ENCODE measurements around the gene ZNF580. TPM values are rescaled to one million over a fixed set of nuclear protein-coding genes. Genes with fewer than 3 reads are reported as not detected.

Gene ZNF580
- total and polyA plus RNA-seq, 2 of the 13 experiments (the other 11 are each of a cell fraction or from before 2014, with no cell fraction given) = 4.4 to 6.0 TPM

DNA sequence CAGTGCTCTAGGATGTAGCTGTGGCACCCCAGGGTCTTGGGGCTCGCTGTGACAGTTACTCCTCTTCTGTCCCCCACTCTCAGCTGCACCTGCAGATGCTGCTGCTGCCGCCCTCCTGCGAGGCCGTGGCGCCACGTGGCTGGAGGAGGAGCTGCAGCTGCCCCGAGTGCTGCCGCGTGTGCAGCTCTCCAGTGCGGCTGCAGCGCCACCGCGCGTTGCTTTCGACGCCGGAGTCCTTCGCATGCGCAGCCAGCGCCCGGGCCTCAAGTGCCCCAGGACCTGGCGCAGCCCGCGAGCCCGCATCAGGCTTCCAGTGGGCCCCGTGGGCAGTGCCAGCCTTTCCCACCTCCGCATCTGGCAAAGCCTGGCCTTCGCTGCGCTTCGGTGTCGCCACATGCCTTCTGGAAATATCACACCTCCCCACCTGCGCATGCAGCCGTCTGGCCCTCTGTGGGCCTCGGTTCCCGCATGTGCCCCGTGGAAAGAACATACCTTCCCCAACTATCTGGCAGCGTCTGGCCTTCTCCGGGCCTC is 692 bp upstream of the ZNF580 start (continued):
- TF ChIP-seq, protein P1, sequence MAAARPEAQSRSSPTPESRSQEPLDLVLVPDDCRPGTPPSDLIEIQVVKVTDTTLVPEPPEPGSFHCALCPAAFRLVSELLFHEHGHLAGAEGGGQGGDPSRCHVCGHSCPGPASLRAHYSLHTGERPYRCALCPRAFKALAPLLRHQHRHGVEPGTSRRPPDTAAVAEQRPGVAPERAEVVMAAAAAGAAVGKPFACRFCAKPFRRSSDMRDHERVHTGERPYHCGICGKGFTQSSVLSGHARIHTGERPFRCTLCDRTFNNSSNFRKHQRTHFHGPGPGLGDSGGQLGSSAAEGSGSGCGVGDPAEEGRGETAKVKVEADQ (CRISPR knock-in tag; IDR thresholded peaks at IDR 0.05; ENCODE audit: borderline replicate concordance) = no peak
- 0 out of 2 replicates have a peak, but pooled peaks have one; percentile 61 for TF ChIP-seq ZNF235 (CRISPR knock-in tag; IDR thresholded peaks at IDR 0.05; ENCODE audit: borderline replicate concordance)
- TF ChIP-seq HDAC6 (IDR thresholded peaks at IDR 0.05; ENCODE audit: low read depth, low read length) = no peak
- TF ChIP-seq SNAPC2 (CRISPR knock-in tag; IDR thresholded peaks at IDR 0.05) = peak; percentile 1; the same call in 1 of the 2 replicates
- 0 out of 2 replicates have a peak, but pooled peaks have one; percentile 31 for TF ChIP-seq KDM3A (CRISPR knock-in tag; IDR thresholded peaks at IDR 0.05; ENCODE audit: low read depth)
- peak; percentile 64; the same call in 1 of the 2 replicates for TF ChIP-seq NFKB2 (CRISPR knock-in tag; IDR thresholded peaks at IDR 0.05; ENCODE audit: borderline replicate concordance)
- TF ChIP-seq, protein P2, sequence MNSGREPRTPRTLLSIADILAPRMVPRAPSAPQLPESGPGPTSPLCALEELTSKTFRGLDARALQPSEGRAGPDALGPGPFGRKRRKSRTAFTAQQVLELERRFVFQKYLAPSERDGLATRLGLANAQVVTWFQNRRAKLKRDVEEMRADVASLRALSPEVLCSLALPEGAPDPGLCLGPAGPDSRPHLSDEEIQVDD (CRISPR knock-in tag; IDR thresholded peaks at IDR 0.05; ENCODE audit: borderline replicate concordance) = peak; percentile 38; the same call in 1 of the 2 replicates
- TF ChIP-seq ZC3H13 (CRISPR knock-in tag; IDR thresholded peaks at IDR 0.05) = no peak
- no peak for TF ChIP-seq ZSCAN22 (CRISPR knock-in tag; IDR thresholded peaks at IDR 0.05)
- TF ChIP-seq ZNF510 (CRISPR knock-in tag; IDR thresholded peaks at IDR 0.05; ENCODE audit: low read depth) = no peak
- no peak for TF ChIP-seq GPN1 (CRISPR knock-in tag; IDR thresholded peaks at IDR 0.05; ENCODE audit: borderline replicate concordance)
- TF ChIP-seq ZNF205 (CRISPR knock-in tag; IDR thresholded peaks at IDR 0.05) = no peak
- 0 out of 2 replicates have a peak, but pooled peaks have one; percentile 12 for TF ChIP-seq NCOA2 (CRISPR knock-in tag; IDR thresholded peaks at IDR 0.05)
- no peak for TF ChIP-seq SPEN (CRISPR knock-in tag; IDR thresholded peaks at IDR 0.05; ENCODE audit: low read depth)
- TF ChIP-seq, protein P3, sequence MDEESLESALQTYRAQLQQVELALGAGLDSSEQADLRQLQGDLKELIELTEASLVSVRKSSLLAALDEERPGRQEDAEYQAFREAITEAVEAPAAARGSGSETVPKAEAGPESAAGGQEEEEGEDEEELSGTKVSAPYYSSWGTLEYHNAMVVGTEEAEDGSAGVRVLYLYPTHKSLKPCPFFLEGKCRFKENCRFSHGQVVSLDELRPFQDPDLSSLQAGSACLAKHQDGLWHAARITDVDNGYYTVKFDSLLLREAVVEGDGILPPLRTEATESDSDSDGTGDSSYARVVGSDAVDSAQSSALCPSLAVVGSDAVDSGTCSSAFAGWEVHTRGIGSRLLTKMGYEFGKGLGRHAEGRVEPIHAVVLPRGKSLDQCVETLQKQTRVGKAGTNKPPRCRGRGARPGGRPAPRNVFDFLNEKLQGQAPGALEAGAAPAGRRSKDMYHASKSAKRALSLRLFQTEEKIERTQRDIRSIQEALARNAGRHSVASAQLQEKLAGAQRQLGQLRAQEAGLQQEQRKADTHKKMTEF (CRISPR knock-in tag; IDR thresholded peaks at IDR 0.05) = 0 out of 2 replicates have a peak, but pooled peaks have one; percentile 5
- TF ChIP-seq ZNF24 (IDR thresholded peaks at IDR 0.05) = no peak
- TF ChIP-seq MYNN (CRISPR knock-in tag; IDR thresholded peaks at IDR 0.05; ENCODE audit: low read depth) = no peak
- no peak for TF ChIP-seq KLF15 (CRISPR knock-in tag; IDR thresholded peaks at IDR 0.05; ENCODE audit: borderline replicate concordance)
- TF ChIP-seq, protein P4, sequence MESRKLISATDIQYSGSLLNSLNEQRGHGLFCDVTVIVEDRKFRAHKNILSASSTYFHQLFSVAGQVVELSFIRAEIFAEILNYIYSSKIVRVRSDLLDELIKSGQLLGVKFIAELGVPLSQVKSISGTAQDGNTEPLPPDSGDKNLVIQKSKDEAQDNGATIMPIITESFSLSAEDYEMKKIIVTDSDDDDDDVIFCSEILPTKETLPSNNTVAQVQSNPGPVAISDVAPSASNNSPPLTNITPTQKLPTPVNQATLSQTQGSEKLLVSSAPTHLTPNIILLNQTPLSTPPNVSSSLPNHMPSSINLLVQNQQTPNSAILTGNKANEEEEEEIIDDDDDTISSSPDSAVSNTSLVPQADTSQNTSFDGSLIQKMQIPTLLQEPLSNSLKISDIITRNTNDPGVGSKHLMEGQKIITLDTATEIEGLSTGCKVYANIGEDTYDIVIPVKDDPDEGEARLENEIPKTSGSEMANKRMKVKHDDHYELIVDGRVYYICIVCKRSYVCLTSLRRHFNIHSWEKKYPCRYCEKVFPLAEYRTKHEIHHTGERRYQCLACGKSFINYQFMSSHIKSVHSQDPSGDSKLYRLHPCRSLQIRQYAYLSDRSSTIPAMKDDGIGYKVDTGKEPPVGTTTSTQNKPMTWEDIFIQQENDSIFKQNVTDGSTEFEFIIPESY (CRISPR knock-in tag; IDR thresholded peaks at IDR 0.05) = peak; percentile 92
- peak; percentile 67 for TF ChIP-seq ZNF776 (CRISPR knock-in tag; IDR thresholded peaks at IDR 0.05)
- 0 out of 2 replicates have a peak, but pooled peaks have one; percentile 11 for TF ChIP-seq BORCS8-MEF2B (CRISPR knock-in tag; IDR thresholded peaks at IDR 0.05)
- 0 out of 2 replicates have a peak, but pooled peaks have one; percentile 15 for TF ChIP-seq ZNF724P (CRISPR knock-in tag; IDR thresholded peaks at IDR 0.05; ENCODE audit: borderline replicate concordance)
- TF ChIP-seq PHB2 (IDR thresholded peaks at IDR 0.05; ENCODE audit: partially characterized antibody) = no peak
